ENCODE data around the gene MAP3K4. TPM values are rescaled to one million over a fixed set of nuclear protein-coding genes. Genes with fewer than 3 reads are reported as not detected.
A peak's percentile ranks its signal among the peaks of the same experiment; 100 is the strongest.

MAP3K4 gene
- total RNA-seq, 1 experiment from 2014 or later = 29.9 TPM

DNA sequence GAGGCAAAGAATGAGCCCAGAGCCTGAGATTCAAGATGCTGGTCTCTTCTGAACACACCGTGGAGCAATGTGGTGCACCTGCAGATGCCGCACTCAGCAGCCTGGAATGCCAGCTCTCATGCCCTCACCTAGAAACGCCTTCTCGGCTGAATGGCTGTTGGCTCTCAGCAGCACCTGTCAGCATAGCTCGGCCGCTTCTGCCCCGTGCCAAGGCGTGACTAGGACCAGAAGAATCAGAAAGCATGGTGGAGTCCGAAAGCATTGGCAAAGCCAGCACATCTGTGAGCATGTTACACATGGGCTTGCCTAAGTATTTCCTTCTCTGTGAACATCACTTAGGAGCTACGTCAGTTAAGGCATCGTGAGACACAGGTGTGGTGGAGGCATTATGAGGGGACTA is 140.8 kb downstream of the MAP3K4 start:
- H2AFZ ChIP-seq (ENCODE audit: low read length) = no peak overlapping the region
- no peaks in the 10 kb centered on the region for H4K20me1 ChIP-seq (ENCODE audit: insufficient read depth, low read depth, low read length)
- no peaks in the 10 kb centered on the region for H3K9me2 ChIP-seq (replicated peaks; ENCODE audit: insufficient read depth, low read length)
- H3K9me3 ChIP-seq (ENCODE audit: low read length) = no peaks in the 10 kb centered on the region
- no peak overlapping the region for H3K4me2 ChIP-seq (ENCODE audit: low read depth, low read length, poor library complexity, severe bottlenecking)
- H3K27ac ChIP-seq (ENCODE audit: low read length) = no peak overlapping the region
- DNase-seq = no peak
- no peaks in the 10 kb centered on the region for H3K27me3 ChIP-seq (ENCODE audit: low read length)
- no peaks in the 10 kb centered on the region for H3K36me3 ChIP-seq (ENCODE audit: insufficient read depth, low read length)
- H3K4me1 ChIP-seq (ENCODE audit: low read length) = peaks cover 43% of the 10 kb centered on the region
- H3K4me3 ChIP-seq (ENCODE audit: low read length) = no peak overlapping the region
- no peak overlapping the region for H3K9ac ChIP-seq (ENCODE audit: low read length)
- H3K79me2 ChIP-seq (ENCODE audit: low read length) = no peaks in the 10 kb centered on the region

DNA sequence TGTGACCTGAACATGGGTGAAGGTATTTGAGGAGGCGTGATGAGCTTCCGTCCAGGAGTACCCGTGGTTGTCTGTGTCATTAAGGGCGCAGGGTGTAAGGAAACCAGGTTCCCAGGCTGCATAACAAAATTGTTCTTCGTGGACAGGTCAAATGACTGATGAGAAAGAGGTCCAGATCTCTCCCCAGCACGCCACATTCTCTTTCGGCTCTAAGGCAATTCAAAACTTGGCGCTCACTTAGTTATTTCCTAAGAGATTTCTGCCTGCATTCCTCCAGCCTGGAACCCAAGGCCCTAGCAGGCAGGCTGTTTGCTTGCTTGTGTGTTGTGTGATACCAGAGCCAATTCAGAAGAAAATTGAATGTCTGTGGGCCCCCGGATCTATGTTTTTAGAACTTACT is 142.4 kb downstream of the MAP3K4 start:
- Histone ChIP-seq H3K9me3 (ENCODE audit: low read length) (no peaks in the 10 kb centered on the region), H3K9ac (ENCODE audit: low read length) (no peak overlapping the region), H3K4me2 (ENCODE audit: low read depth, low read length, poor library complexity, severe bottlenecking) (no peak overlapping the region), H3K4me3 (ENCODE audit: low read length) (no peak overlapping the region), H2AFZ (ENCODE audit: low read length) (no peak overlapping the region), H3K9me2 (replicated peaks; ENCODE audit: insufficient read depth, low read length) (no peaks in the 10 kb centered on the region), H3K27me3 (ENCODE audit: low read length) (no peaks in the 10 kb centered on the region), H3K27ac (ENCODE audit: low read length) (peak overlapping the region; percentile 74), H4K20me1 (ENCODE audit: insufficient read depth, low read depth, low read length) (no peaks in the 10 kb centered on the region), H3K4me1 (ENCODE audit: low read length) (peaks cover 43% of the 10 kb centered on the region), H3K36me3 (ENCODE audit: insufficient read depth, low read length) (no peaks in the 10 kb centered on the region), H3K79me2 (ENCODE audit: low read length) (no peaks in the 10 kb centered on the region)
- DNase-seq = no peak

DNA sequence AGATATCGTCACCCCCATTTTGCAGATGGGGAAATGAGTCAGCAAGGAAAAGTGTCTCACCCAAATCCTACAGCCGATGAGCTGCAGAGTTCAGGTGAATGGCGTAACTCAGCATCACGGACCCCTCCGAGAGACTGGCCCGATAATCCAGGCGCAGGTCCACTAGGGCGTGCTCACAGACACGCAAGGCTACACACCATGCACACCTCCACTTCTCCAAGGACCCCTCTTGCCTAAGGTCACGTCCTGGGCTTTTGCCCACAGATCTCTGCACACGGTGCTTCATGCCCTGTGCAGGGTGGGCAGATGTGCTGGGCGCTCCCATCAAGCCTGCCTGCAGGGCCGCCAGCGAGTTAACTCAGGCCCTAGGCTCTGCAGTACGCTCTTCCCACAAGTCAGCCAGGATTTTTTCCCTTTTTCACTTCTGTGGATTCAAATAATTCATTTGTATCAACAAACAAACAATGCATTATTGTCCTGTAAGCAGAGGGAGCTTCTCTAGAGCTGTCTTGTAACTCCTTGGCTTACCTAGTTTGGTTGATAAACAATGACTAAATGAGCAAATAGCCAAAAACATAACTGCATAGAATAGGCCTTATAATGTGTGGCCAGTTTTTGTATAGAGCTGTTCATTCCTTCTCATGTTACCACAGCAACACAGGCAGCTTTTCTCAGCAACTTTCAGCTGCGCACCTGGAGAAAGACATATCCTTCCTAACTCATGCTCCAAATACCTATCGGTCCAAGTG is 143.2 kb downstream of the MAP3K4 start:
- Histone ChIP-seq H3K9me3 (ENCODE audit: low read length) (no peaks in the 10 kb centered on the region), H3K9ac (ENCODE audit: low read length) (0 out of 2 replicates have a peak overlapping the region, but pooled peaks have one; percentile 12), H3K4me1 (ENCODE audit: low read length) (peaks cover 49% of the 10 kb centered on the region), H3K27ac (ENCODE audit: low read length) (peak overlapping the region; percentile 74), H4K20me1 (ENCODE audit: insufficient read depth, low read depth, low read length) (no peaks in the 10 kb centered on the region), H2AFZ (ENCODE audit: low read length) (no peak overlapping the region), H3K36me3 (ENCODE audit: insufficient read depth, low read length) (no peaks in the 10 kb centered on the region), H3K27me3 (ENCODE audit: low read length) (no peaks in the 10 kb centered on the region), H3K79me2 (ENCODE audit: low read length) (no peaks in the 10 kb centered on the region), H3K4me3 (ENCODE audit: low read length) (no peak overlapping the region), H3K4me2 (ENCODE audit: low read depth, low read length, poor library complexity, severe bottlenecking) (peak overlapping the region; percentile 23), H3K9me2 (replicated peaks; ENCODE audit: insufficient read depth, low read length) (no peaks in the 10 kb centered on the region)
- no peak for DNase-seq

GRCh38 chr6:161135695-161136591 is 144.4 kb downstream of the MAP3K4 start:
- H3K4me1 ChIP-seq (ENCODE audit: low read length) = peaks cover 45% of the 10 kb centered on the region
- no peaks in the 10 kb centered on the region for H3K27me3 ChIP-seq (ENCODE audit: low read length)
- peak overlapping the region; percentile 29; the same call in 1 of the 2 replicates for H3K9ac ChIP-seq (ENCODE audit: low read length)
- H3K4me3 ChIP-seq (ENCODE audit: low read length) = no peak overlapping the region
- H3K9me2 ChIP-seq (replicated peaks; ENCODE audit: insufficient read depth, low read length) = no peaks in the 10 kb centered on the region
- H3K36me3 ChIP-seq (ENCODE audit: insufficient read depth, low read length) = no peaks in the 10 kb centered on the region
- no peaks in the 10 kb centered on the region for H4K20me1 ChIP-seq (ENCODE audit: insufficient read depth, low read depth, low read length)
- no peaks in the 10 kb centered on the region for H3K9me3 ChIP-seq (ENCODE audit: low read length)
- no peaks in the 10 kb centered on the region for H3K79me2 ChIP-seq (ENCODE audit: low read length)
- DNase-seq = no peak
- H2AFZ ChIP-seq (ENCODE audit: low read length) = no peak overlapping the region
- H3K4me2 ChIP-seq (ENCODE audit: low read depth, low read length, poor library complexity, severe bottlenecking) = peak overlapping the region; percentile 23
- H3K27ac ChIP-seq (ENCODE audit: low read length) = peak overlapping the region; percentile 74

- no peak for DNase-seq
- H3K9ac ChIP-seq (ENCODE audit: low read length) = no peak overlapping the region
- no peak overlapping the region for H3K4me2 ChIP-seq (ENCODE audit: low read depth, low read length, poor library complexity, severe bottlenecking)
- no peak overlapping the region for H3K4me3 ChIP-seq (ENCODE audit: low read length)
- H2AFZ ChIP-seq (ENCODE audit: low read length) = no peak overlapping the region
- H4K20me1 ChIP-seq (ENCODE audit: insufficient read depth, low read depth, low read length) = no peaks in the 10 kb centered on the region
- H3K27ac ChIP-seq (ENCODE audit: low read length) = peak overlapping the region; percentile 74
- peaks cover 37% of the 10 kb centered on the region for H3K4me1 ChIP-seq (ENCODE audit: low read length)
- H3K9me3 ChIP-seq (ENCODE audit: low read length) = no peaks in the 10 kb centered on the region
- no peaks in the 10 kb centered on the region for H3K27me3 ChIP-seq (ENCODE audit: low read length)
- H3K79me2 ChIP-seq (ENCODE audit: low read length) = no peaks in the 10 kb centered on the region
- H3K9me2 ChIP-seq (replicated peaks; ENCODE audit: insufficient read depth, low read length) = no peaks in the 10 kb centered on the region
- no peaks in the 10 kb centered on the region for H3K36me3 ChIP-seq (ENCODE audit: insufficient read depth, low read length)
Measured at GRCh38 chr6:161136655-161137054, 145.1 kb downstream of the MAP3K4 start.

DNA sequence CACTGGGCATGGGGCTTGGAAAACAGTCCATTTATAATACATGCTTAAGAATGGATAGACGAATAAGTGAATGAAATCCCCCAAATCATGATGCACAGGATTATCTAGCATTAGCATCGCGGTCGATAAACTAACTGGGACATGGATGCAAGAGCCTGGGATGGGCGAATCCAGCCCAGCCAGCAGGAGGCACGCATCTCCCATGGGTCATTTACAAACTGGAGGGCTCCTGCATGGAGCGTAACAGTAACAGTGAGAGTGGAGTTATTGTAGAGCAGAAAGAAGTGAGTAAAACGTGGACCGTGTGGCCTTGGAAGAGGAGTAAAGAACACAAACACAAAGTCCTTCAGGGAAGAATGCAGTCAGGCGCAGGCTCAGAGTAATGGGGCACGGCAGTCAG is 145.8 kb downstream of the MAP3K4 start:
- H4K20me1 ChIP-seq (ENCODE audit: insufficient read depth, low read depth, low read length) = no peaks in the 10 kb centered on the region
- H3K36me3 ChIP-seq (ENCODE audit: insufficient read depth, low read length) = no peaks in the 10 kb centered on the region
- H3K9ac ChIP-seq (ENCODE audit: low read length) = no peak overlapping the region
- H3K27ac ChIP-seq (ENCODE audit: low read length) = no peak overlapping the region
- no peaks in the 10 kb centered on the region for H3K9me3 ChIP-seq (ENCODE audit: low read length)
- no peak overlapping the region for H3K4me2 ChIP-seq (ENCODE audit: low read depth, low read length, poor library complexity, severe bottlenecking)
- no peaks in the 10 kb centered on the region for H3K27me3 ChIP-seq (ENCODE audit: low read length)
- no peak overlapping the region for H3K4me3 ChIP-seq (ENCODE audit: low read length)
- no peaks in the 10 kb centered on the region for H3K79me2 ChIP-seq (ENCODE audit: low read length)
- no peaks in the 10 kb centered on the region for H3K9me2 ChIP-seq (replicated peaks; ENCODE audit: insufficient read depth, low read length)
- peaks cover 35% of the 10 kb centered on the region for H3K4me1 ChIP-seq (ENCODE audit: low read length)
- no peak for DNase-seq
- no peak overlapping the region for H2AFZ ChIP-seq (ENCODE audit: low read length)

DNA sequence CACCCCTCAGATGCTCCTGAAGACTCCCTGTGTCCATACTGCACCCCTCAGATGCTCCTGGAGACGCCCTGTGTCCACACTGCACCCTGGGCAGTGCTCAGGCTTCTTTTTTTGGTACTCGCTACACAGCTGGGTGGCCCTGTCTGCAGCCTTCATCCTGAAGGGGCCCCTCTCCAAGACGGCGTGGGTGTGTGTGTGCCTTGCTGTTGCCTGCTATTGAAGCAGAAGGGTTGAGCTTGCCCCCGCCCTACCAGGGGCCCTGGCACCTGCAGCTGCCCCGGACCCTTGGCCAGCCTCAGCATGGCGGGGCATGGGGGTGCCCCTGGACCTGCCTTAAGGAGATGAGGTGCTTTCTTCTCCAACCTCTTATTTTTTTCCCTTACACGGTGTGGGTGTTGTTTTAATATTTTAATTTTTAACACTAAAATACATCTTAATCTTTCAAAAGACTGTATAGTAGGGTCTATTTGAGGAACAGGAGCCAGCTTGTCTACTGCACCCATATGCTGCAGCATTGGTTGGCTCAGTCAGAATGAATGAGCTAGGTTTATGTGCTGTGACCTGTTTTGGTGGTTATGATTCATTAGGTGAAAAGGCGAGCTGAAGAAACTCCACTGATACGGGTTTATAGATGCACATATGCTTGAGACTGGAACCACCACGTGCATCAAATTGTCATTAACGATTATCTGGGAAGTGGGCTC is 146.4 kb downstream of the MAP3K4 start:
- Histone ChIP-seq H3K4me3 (ENCODE audit: low read length) (no peak overlapping the region), H2AFZ (ENCODE audit: low read length) (no peak overlapping the region), H3K9me3 (ENCODE audit: low read length) (no peaks in the 10 kb centered on the region), H3K4me2 (ENCODE audit: low read depth, low read length, poor library complexity, severe bottlenecking) (no peak overlapping the region), H3K27me3 (ENCODE audit: low read length) (no peaks in the 10 kb centered on the region), H3K4me1 (ENCODE audit: low read length) (peaks cover 35% of the 10 kb centered on the region), H3K79me2 (ENCODE audit: low read length) (no peaks in the 10 kb centered on the region), H3K36me3 (ENCODE audit: insufficient read depth, low read length) (no peaks in the 10 kb centered on the region), H3K27ac (ENCODE audit: low read length) (no peak overlapping the region), H3K9ac (ENCODE audit: low read length) (no peak overlapping the region), H3K9me2 (replicated peaks; ENCODE audit: insufficient read depth, low read length) (no peaks in the 10 kb centered on the region), H4K20me1 (ENCODE audit: insufficient read depth, low read depth, low read length) (no peaks in the 10 kb centered on the region)
- no peak for DNase-seq
